HCT116 (cell line): ENCODE data around the gene TMEM80. TPM values are rescaled to one million over a fixed set of nuclear protein-coding genes. Genes with fewer than 3 reads are reported as not detected.

Experiments used
- ATAC-seq: fragments of 200-7000 bp; cut with Tn5 transposase; 2 replicates; pipeline ENCODE4 v1.9.1; 2020; ENCODE audit warnings: mild to moderate bottlenecking, moderate library complexity
- BruUV-seq: library from RNA; stranded (reverse); fragments of 400-500 nt; replicated peaks from 2 replicates; lab custom pipeline; 2021; lab: Mats Ljungman, UMichigan
- CTCF ChIA-PET: fragments of 300-600 bp; sonication (Branson Sonifier 250); formaldehyde crosslinking; loops from one replicate; lab custom pipeline; 2021; ENCODE audit warnings: antibody characterized with exemption; lab: Charles Lee
- POLR2A ChIA-PET: fragments of 300-600, 350-600 bp; sonication (Branson Sonifier 250); formaldehyde crosslinking; loops from one replicate; lab custom pipeline; 2021; ENCODE audit warnings: antibody characterized with exemption; lab: Charles Lee
- RAD21 ChIA-PET, 2 experiments: fragments of 300-600 bp; sonication (Branson Sonifier 250); formaldehyde crosslinking; loops; one replicate each; lab custom pipeline; 2023; ENCODE audit warnings: low total read pairs in 2 of 2; ENCODE audit not compliant: uncharacterized antibody in 2 of 2, unreplicated experiment in 2 of 2, low non-redundant PET in 1 of 2; lab: Charles Lee
- DNase-seq: peaks from one replicate; pipeline ENCODE4 v3.0.0-alpha.2; 2010; ENCODE audit warnings: low read depth, low spot score
- H2AFZ ChIP-seq: fragments of 200-600 bp; shearing (Covaris generic), sonication (generic); 2 replicates; pipeline ENCODE4 v1.6.1; 2017; ENCODE audit warnings: low read depth, mixed run types, mixed read lengths, antibody characterized with exemption, low read length; ENCODE audit not compliant: poor library complexity, severe bottlenecking
- H3K27ac ChIP-seq: 2 replicates; pipeline ENCODE4 v1.5.1; 2012; ENCODE audit warnings: low read depth, low read length
- H3K27me3 ChIP-seq: fragments of 200-600 bp; sonication (generic); 2 replicates; pipeline ENCODE4 v1.6.1; 2016; ENCODE audit warnings: mixed run types, low read length, mixed read lengths; ENCODE audit not compliant: insufficient read depth
- H3K36me3 ChIP-seq, 2 experiments: fragments of 200-500 bp in 1 of 2; fragments of 200-600 bp in 1 of 2; sonication (Bioruptor generic) in 1 of 2; sonication (generic) in 1 of 2; 2 replicates each; pipeline versions ENCODE4 v1.5.1 to v1.6.1; 2014 to 2016; ENCODE audit warnings: low read length in 2 of 2, inconsistent platforms in 1 of 2, mixed read lengths in 1 of 2, mixed run types in 1 of 2; ENCODE audit not compliant: insufficient read depth in 2 of 2, control insufficient read depth in 1 of 2
- H3K4me1 ChIP-seq, 2 experiments: fragments of 200-600 bp in 1 of 2; sonication (generic) in 1 of 2; 2 replicates each; pipeline versions ENCODE4 v1.5.1 to v1.6.1; 2012 to 2017; ENCODE audit warnings: low read length in 2 of 2, inconsistent platforms in 1 of 2, mild to moderate bottlenecking in 1 of 2, mixed read lengths in 1 of 2, mixed run types in 1 of 2, moderate library complexity in 1 of 2; ENCODE audit not compliant: insufficient read depth in 2 of 2, control insufficient read depth in 1 of 2
- H3K4me2 ChIP-seq: fragments of 200-600 bp; sonication (generic); 2 replicates; pipeline ENCODE4 v1.6.1; 2017; ENCODE audit warnings: mixed run types, low read length, mixed read lengths
- H3K4me3 ChIP-seq, 2 experiments: fragments of 200-600 bp in 1 of 2; sonication (generic) in 1 of 2; replicated peaks in 1 of 2; 2 replicates each; pipeline ENCODE4 v1.5.1; 2011 to 2016; ENCODE audit warnings: low read length in 2 of 2, control low read depth in 1 of 2, low read depth in 1 of 2, mild to moderate bottlenecking in 1 of 2, mixed read lengths in 1 of 2, mixed run types in 1 of 2
- H3K79me2 ChIP-seq: fragments of 200-600 bp; sonication (generic); 2 replicates; pipeline ENCODE4 v1.6.1; 2017; ENCODE audit warnings: mild to moderate bottlenecking, mixed run types, low read length, moderate library complexity, mixed read lengths; ENCODE audit not compliant: insufficient read depth
- H3K9ac ChIP-seq: fragments of 200-600 bp; sonication (generic); 2 replicates; pipeline ENCODE4 v1.6.1; 2016; ENCODE audit warnings: low read length, mixed read lengths
- H3K9me2 ChIP-seq: fragments of 200-600 bp; sonication (generic), shearing (Covaris generic); 2 replicates; pipeline ENCODE4 v1.6.1; 2017; ENCODE audit warnings: mixed run types, mild to moderate bottlenecking, moderate library complexity; ENCODE audit not compliant: insufficient read depth
- H3K9me3 ChIP-seq, 2 experiments: fragments of 200-500 bp in 1 of 2; fragments of 200-600 bp in 1 of 2; sonication (Bioruptor generic) in 1 of 2; sonication (generic) in 1 of 2; 2 replicates each; pipeline ENCODE4 v1.6.1; 2014 to 2017; ENCODE audit warnings: low read length in 2 of 2, mixed read lengths in 2 of 2, inconsistent platforms in 1 of 2, low read depth in 1 of 2, mild to moderate bottlenecking in 1 of 2, mixed run types in 1 of 2, moderate library complexity in 1 of 2; ENCODE audit not compliant: control insufficient read depth in 1 of 2, insufficient read depth in 1 of 2
- H4K20me1 ChIP-seq: fragments of 200-600 bp; sonication (generic), shearing (Covaris generic); 2 replicates; pipeline ENCODE4 v1.6.1; 2017; ENCODE audit warnings: mixed run types, mild to moderate bottlenecking, moderate library complexity; ENCODE audit not compliant: insufficient read depth
- CTCF ChIP-seq, 3 experiments: fragments of 200-600 bp in 1 of 3; sonication (generic) in 1 of 3; IDR thresholded peaks in 2 of 3; conservative IDR thresholded peaks in 1 of 3; 2 replicates each; pipeline ENCODE4 v1.5.1; 2012 to 2017; ENCODE audit warnings: low read depth in 2 of 3, low read length in 2 of 3, antibody characterized with exemption in 1 of 3, borderline replicate concordance in 1 of 3, control low read depth in 1 of 3, mild to moderate bottlenecking in 1 of 3, mixed read lengths in 1 of 3, mixed run types in 1 of 3, moderate library complexity in 1 of 3; ENCODE audit not compliant: insufficient read depth in 1 of 3
- EZH2phosphoT487 ChIP-seq: fragments of 200-600 bp; IDR thresholded peaks from 2 replicates; pipeline ENCODE4 v1.6.1; 2018; ENCODE audit warnings: antibody characterized with exemption, borderline replicate concordance
- POLR2AphosphoS5 ChIP-seq: IDR thresholded peaks from 2 replicates; pipeline ENCODE4 v1.6.1; 2011; ENCODE audit warnings: mild to moderate bottlenecking, low read depth, low read length, moderate library complexity
- RAD21 ChIP-seq: IDR thresholded peaks from 2 replicates; pipeline ENCODE4 v1.6.1; 2012; ENCODE audit warnings: low read depth, mild to moderate bottlenecking
- REST ChIP-seq: IDR thresholded peaks from 2 replicates; pipeline ENCODE4 v1.6.1; 2012; ENCODE audit warnings: low read depth
- SP1 ChIP-seq: IDR thresholded peaks from 2 replicates; pipeline ENCODE4 v1.6.1; 2012; ENCODE audit warnings: low read depth
- TCF7L2 ChIP-seq: IDR thresholded peaks from 2 replicates; pipeline ENCODE4 v1.7.0; 2011; ENCODE audit warnings: borderline replicate concordance, inconsistent platforms; ENCODE audit not compliant: insufficient read depth, insufficient read length; ENCODE audit errors: extremely low read depth
- intact Hi-C: fragments of 100-400 bp; cut with micrococcal nuclease; formaldehyde crosslinking; loops from 2 replicates; pipeline ENCODE4 v1.10.0; 2022
- total RNA-seq: library from RNA; stranded (reverse); gene quantifications from one replicate; pipeline ENCODE4 v1.2.1, GENCODE V29; 2021; ENCODE audit not compliant: unreplicated experiment

The TMEM80 gene
- total RNA-seq, 1 experiment from 2014 or later, result 18.4 TPM

GRCh38 chr11:660681-661444, 34.8 kb upstream of the TMEM80 start (continued):
- TF ChIP-seq REST (no peak), CTCF (IDR thresholded peaks at IDR 0.05 in 2 of 3, conservative IDR thresholded peaks at IDR 0.05 in 1 of 3; ENCODE audit: borderline replicate concordance in 1 of 3, insufficient read depth in 1 of 3, low read depth in 2 of 3, low read length in 2 of 3) (no peak)

- H3K79me2 ChIP-seq, result peaks cover 3% of the 10 kb centered on the region; the same call in 1 of the 2 replicates
- H3K4me1 ChIP-seq, result no peaks in the 10 kb centered on the region
- peak; percentile 85 to 90 (median 88) for TF ChIP-seq CTCF (IDR thresholded peaks at IDR 0.05 in 2 of 3, conservative IDR thresholded peaks at IDR 0.05 in 1 of 3; ENCODE audit: borderline replicate concordance in 1 of 3, insufficient read depth in 1 of 3, low read depth in 2 of 3, low read length in 2 of 3)
- TF ChIP-seq EZH2phosphoT487, result no peak
- TF ChIP-seq RAD21, result peak; percentile 89
- TF ChIP-seq POLR2AphosphoS5, result no peak
- TF ChIP-seq TCF7L2, result no peak
- TF ChIP-seq SP1, result no peak
- intact Hi-C loops, result loop anchor here (1.0 kb wide), 2 partner anchors 61 to 103 kb away; no protein-coding TSS in a partner anchor
- H3K27me3 ChIP-seq, result no peaks in the 10 kb centered on the region
- no peak overlapping the region for H3K27ac ChIP-seq
- BruUV-seq, result no TSS peak
- H4K20me1 ChIP-seq, result no peaks in the 10 kb centered on the region
- H3K9ac ChIP-seq, result no peak overlapping the region
- no peak overlapping the region for H3K4me2 ChIP-seq
- peaks cover 0 to 2% of the 10 kb centered on the region in 2 experiments; a peak in 1 of 4 replicates for H3K36me3 ChIP-seq
- H3K9me3 ChIP-seq, result no peaks in the 10 kb centered on the region
- peak; percentile 48 for DNase-seq
- peak; percentile 98 for ATAC-seq
- ChIA-PET POLR2A (no interaction called here), CTCF (interaction anchor here (1.1 kb wide), 1 partner anchor 59 kb away, joined by 4 read pairs; no protein-coding TSS in a partner anchor), RAD21 (no interaction called here)
- no peak overlapping the region for H3K4me3 ChIP-seq
- H2AFZ ChIP-seq, result no peak overlapping the region
- no peaks in the 10 kb centered on the region for H3K9me2 ChIP-seq
Measured at GRCh38 chr11:662689-663274, 32.8 kb upstream of the TMEM80 start.
